OCI-LY3 (cell line): ENCODE data around the gene AKR1C2.

Source experiments
- CTCF ChIP-seq: fragments of 200-600, 300-600 bp; sonication (generic); IDR thresholded peaks from 2 replicates; pipeline ENCODE4 v1.5.1; 2014; ENCODE audit warnings: antibody characterized with exemption, low read length, low read depth
- EZH2phosphoT487 ChIP-seq: fragments of 200-600 bp; shearing (Covaris generic); IDR thresholded peaks from 2 replicates; pipeline ENCODE4 v1.6.1; 2018; ENCODE audit warnings: antibody characterized with exemption, mixed run types, low read depth

DNA sequence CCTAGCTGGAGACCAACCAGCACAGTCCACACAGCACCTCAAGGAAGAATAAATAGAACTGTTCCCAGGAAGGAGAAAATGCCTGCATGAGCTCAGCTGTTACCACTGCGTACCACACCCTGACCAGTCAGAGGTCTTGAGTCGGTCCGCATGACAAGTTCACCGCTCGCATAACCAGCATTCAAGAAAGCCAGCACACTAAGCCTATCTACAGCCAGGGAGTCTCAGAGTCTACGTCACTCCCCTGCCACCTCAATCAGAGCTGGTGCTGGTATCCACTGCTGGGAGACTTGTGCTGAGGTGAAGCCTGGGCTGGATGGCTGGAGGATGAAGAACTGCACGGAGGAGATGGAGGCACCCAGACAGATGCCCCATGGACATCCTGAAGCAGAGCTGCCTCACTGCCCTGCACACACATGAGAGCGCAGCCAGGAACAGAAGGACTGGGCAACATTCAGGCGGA lies 20.9 kb downstream of the AKR1C2 start:
- no peak for TF ChIP-seq CTCF
- TF ChIP-seq EZH2phosphoT487 = no peak
